ENCODE data around the gene AIM2.
A peak's percentile ranks its signal among the peaks of the same experiment; 100 is the strongest.

Gene AIM2

GRCh38 chr1:159014003-159014571 lies 62.5 kb downstream of the AIM2 start:
- DNase-seq = peak in 1 of 2 experiments; percentile 53

GRCh38 chr1:159012495-159012894 lies 64.1 kb downstream of the AIM2 start:
- DNase-seq = peak; percentile 70 to 72

Measured in activated T-cell treated with anti-CD3 and anti-CD28 coated beads, Interleukin-2, amount 50 U/mL, for 48 hours (primary cell).